ENCODE results near the gene CXCR3.
"Not testable (repeated sequence)": the region's sequence is repeated elsewhere in the genome, so short reads cannot be mapped to it uniquely, and the experiment has no call there.

The CXCR3 gene

GRCh38 chrX:71636438-71637252 lies 18.3 kb upstream of the CXCR3 start:
- DNase-seq = no peak

GRCh38 chrX:71634366-71634765 lies 16.1 kb upstream of the CXCR3 start:
- no peak for DNase-seq

- no peak for DNase-seq
Observed at GRCh38 chrX:71632923-71633657, 14.8 kb upstream of the CXCR3 start.

- no peak for DNase-seq
Observed at GRCh38 chrX:71629467-71629866, 11.2 kb upstream of the CXCR3 start.

- no peak for DNase-seq
Observed at GRCh38 chrX:71627588-71628404, 9.5 kb upstream of the CXCR3 start.

- no peak for DNase-seq
Observed at GRCh38 chrX:71626576-71626975, 8.3 kb upstream of the CXCR3 start.

GRCh38 chrX:71625471-71625870 lies 7.2 kb upstream of the CXCR3 start:
- no peak for DNase-seq

- peak; percentile 2 to 46 for DNase-seq
Observed at GRCh38 chrX:71623714-71624113, 5.4 kb upstream of the CXCR3 start.

GRCh38 chrX:71622576-71623450 lies 4.5 kb upstream of the CXCR3 start:
- peak in 1 of 2 donors; percentile 3 for DNase-seq

- DNase-seq = no peak
Observed at GRCh38 chrX:71622032-71622575, 3.8 kb upstream of the CXCR3 start.

GRCh38 chrX:71621603-71622002 lies 3.3 kb upstream of the CXCR3 start:
- DNase-seq = no peak

- no peak for DNase-seq
Observed at GRCh38 chrX:71619986-71620385, 1.7 kb upstream of the CXCR3 start.

GRCh38 chrX:71619193-71619592 lies 882 bp upstream of the CXCR3 start:
- peak; percentile 1 to 54 for DNase-seq

- no peak for DNase-seq
Observed at GRCh38 chrX:71618787-71619186, 476 bp upstream of the CXCR3 start.

- DNase-seq = no peak
Observed at GRCh38 chrX:71617742-71618141, 569 bp downstream of the CXCR3 start.

GRCh38 chrX:71616672-71617529 lies 1.4 kb downstream of the CXCR3 start:
- DNase-seq = no peak

- DNase-seq = no peak
Observed at GRCh38 chrX:71615954-71616353, 2.4 kb downstream of the CXCR3 start.

GRCh38 chrX:71615056-71615455 lies 3.3 kb downstream of the CXCR3 start:
- no peak for DNase-seq

- DNase-seq = no peak
Observed at GRCh38 chrX:71612256-71612655, 6.1 kb downstream of the CXCR3 start.

- DNase-seq = not testable (repeated sequence)
Observed at GRCh38 chrX:71611736-71612135, 6.6 kb downstream of the CXCR3 start.
